ENCODE results near the gene ASB9. TPM values are rescaled to one million over a fixed set of nuclear protein-coding genes. Genes with fewer than 3 reads are reported as not detected.
"Not testable (repeated sequence)": the region's sequence is repeated elsewhere in the genome, so short reads cannot be mapped to it uniquely, and the experiment has no call there.

Gene ASB9
- total RNA-seq, 1 experiment from 2014 or later: not detected

GRCh38 chrX:15207384-15207783 is 62.5 kb downstream of the ASB9 start:
- no peak for DNase-seq
- Histone ChIP-seq H3K9me3 (no peaks in the 10 kb centered on the region), H3K4me3 (no peak overlapping the region), H3K27me3 (no peaks in the 10 kb centered on the region), H3K36me3 (no peaks in the 10 kb centered on the region)

GRCh38 chrX:15206306-15206705 is 63.6 kb downstream of the ASB9 start:
- Histone ChIP-seq H3K4me3 (no peak overlapping the region), H3K27me3 (no peaks in the 10 kb centered on the region), H3K36me3 (no peaks in the 10 kb centered on the region), H3K9me3 (no peaks in the 10 kb centered on the region)
- DNase-seq: no peak

GRCh38 chrX:15204130-15204751 is 65.6 kb downstream of the ASB9 start:
- Histone ChIP-seq H3K4me3 (no peak overlapping the region), H3K9me3 (no peaks in the 10 kb centered on the region), H3K36me3 (no peaks in the 10 kb centered on the region), H3K27me3 (no peaks in the 10 kb centered on the region)
- DNase-seq: no peak

GRCh38 chrX:15203694-15204093 is 66.2 kb downstream of the ASB9 start:
- Histone ChIP-seq H3K9me3 (no peaks in the 10 kb centered on the region), H3K4me3 (no peak overlapping the region), H3K27me3 (no peaks in the 10 kb centered on the region), H3K36me3 (no peaks in the 10 kb centered on the region)
- DNase-seq: no peak

- H3K36me3 ChIP-seq: no peaks in the 10 kb centered on the region
- no peaks in the 10 kb centered on the region for H3K9me3 ChIP-seq
- H3K27me3 ChIP-seq: no peaks in the 10 kb centered on the region
- H3K4me3 ChIP-seq: no peak overlapping the region
- peak; percentile 1 for DNase-seq
These were observed 67.3 kb downstream of the ASB9 start for GRCh38 chrX:15202454-15203177.

GRCh38 chrX:15200871-15201270 is 69.0 kb downstream of the ASB9 start:
- no peaks in the 10 kb centered on the region for H3K27me3 ChIP-seq
- no peak for DNase-seq

GRCh38 chrX:15198608-15199202 is 71.2 kb downstream of the ASB9 start:
- H3K27me3 ChIP-seq, H3K4me3 ChIP-seq, H3K9me3 ChIP-seq, DNase-seq, H3K36me3 ChIP-seq: not testable (repeated sequence)

More at GRCh38 chrX:15200871-15201270, 69.0 kb downstream of the ASB9 start:
- H3K36me3 ChIP-seq: no peaks in the 10 kb centered on the region
- H3K4me3 ChIP-seq: no peak overlapping the region
- H3K9me3 ChIP-seq: no peaks in the 10 kb centered on the region

GRCh38 chrX:15194146-15194545 is 75.7 kb downstream of the ASB9 start:
- no peak for DNase-seq
- H3K4me3 ChIP-seq: no peak overlapping the region
- no peaks in the 10 kb centered on the region for H3K27me3 ChIP-seq
- H3K36me3 ChIP-seq: no peaks in the 10 kb centered on the region
- no peaks in the 10 kb centered on the region for H3K9me3 ChIP-seq

Other genes starting within 250 kb of the ASB9 start
- not detected in 2 replicates for gene ASB11, start 45.6 kb upstream of the ASB9 start, total RNA-seq (2014; rRNA removed; shearing (Covaris generic); ENCODE audit: low replicate concordance)
- gene PIGA, start 65.4 kb upstream of the ASB9 start, total RNA-seq (2014; rRNA removed; shearing (Covaris generic); ENCODE audit: low replicate concordance): 3.9 and 6.9 TPM in 2 replicates
- gene VEGFD, start 114.3 kb upstream of the ASB9 start, total RNA-seq (2014; rRNA removed; shearing (Covaris generic); ENCODE audit: low replicate concordance): not detected in 2 replicates
- 16.4 and 39.5 TPM in 2 replicates for gene PIR, start 223.2 kb upstream of the ASB9 start, total RNA-seq (2014; rRNA removed; shearing (Covaris generic); ENCODE audit: low replicate concordance)
- gene BMX, start 230.7 kb upstream of the ASB9 start, total RNA-seq (2014; rRNA removed; shearing (Covaris generic); ENCODE audit: low replicate concordance): not detected in 2 replicates